Keratinocyte (primary cell): ENCODE measurements around the gene LYPD6B. TPM values are rescaled to one million over a fixed set of nuclear protein-coding genes. Genes with fewer than 3 reads are reported as not detected.

Experiments used
- DNase-seq: peaks from one replicate; pipeline ENCODE4 v3.0.0-alpha.2; 2011; ENCODE audit warnings: low read depth, missing footprints, low spot score
- FAIRE-seq: peaks from 2 replicates; lab custom pipeline; 2011; peaks lifted over from hg19 to GRCh38; lab: Jason Lieb, UNC
- H2AFZ ChIP-seq: 2 replicates; pipeline ENCODE4 v1.6.0; 2012; ENCODE audit warnings: low read length, control low read depth, inconsistent platforms; ENCODE audit not compliant: control insufficient read depth
- H3K27ac ChIP-seq: 2 replicates; pipeline ENCODE4 v1.5.1; 2011; ENCODE audit warnings: low read length; ENCODE audit not compliant: control insufficient read depth, insufficient read depth
- H3K27me3 ChIP-seq: 3 replicates; pipeline ENCODE4 v1.6.0; 2011; ENCODE audit warnings: low read length; ENCODE audit not compliant: control insufficient read depth, insufficient read depth; ENCODE audit errors: extremely low read depth
- H3K36me3 ChIP-seq, 2 experiments: 2 replicates in 1 of 2; 3 replicates in 1 of 2; pipeline ENCODE4 v1.5.1; 2011; ENCODE audit warnings: low read length in 2 of 2, mild to moderate bottlenecking in 1 of 2; ENCODE audit not compliant: control insufficient read depth in 2 of 2, insufficient read depth in 2 of 2; ENCODE audit errors: extremely low read depth in 1 of 2
- H3K4me1 ChIP-seq: 3 replicates; pipeline ENCODE4 v1.5.1; 2011; ENCODE audit warnings: low read length; ENCODE audit not compliant: control insufficient read depth, insufficient read depth; ENCODE audit errors: extremely low read depth
- H3K4me2 ChIP-seq: 3 replicates; pipeline ENCODE4 v1.6.0; 2011; ENCODE audit warnings: low read depth, low read length; ENCODE audit not compliant: control insufficient read depth, insufficient read depth; ENCODE audit errors: extremely low read depth
- H3K4me3 ChIP-seq, 3 experiments: fragments of 200-600 bp in 1 of 3; sonication (generic) in 1 of 3; 2 replicates in 2 of 3; 3 replicates in 1 of 3; pipeline ENCODE4 v1.5.1; 2011 to 2016; ENCODE audit warnings: low read length in 3 of 3, mild to moderate bottlenecking in 3 of 3, control low read depth in 2 of 3, inconsistent platforms in 1 of 3, low read depth in 1 of 3, mixed read lengths in 1 of 3, mixed run types in 1 of 3, moderate library complexity in 1 of 3; ENCODE audit not compliant: control insufficient read depth in 2 of 3, insufficient read depth in 2 of 3; ENCODE audit errors: extremely low read depth in 1 of 3
- H3K79me2 ChIP-seq: 2 replicates; pipeline ENCODE4 v1.6.0; 2012; ENCODE audit warnings: low read length; ENCODE audit not compliant: control insufficient read depth, insufficient read depth
- H3K9ac ChIP-seq: 3 replicates; pipeline ENCODE4 v1.6.0; 2011; ENCODE audit warnings: low read length; ENCODE audit not compliant: control insufficient read depth, insufficient read depth; ENCODE audit errors: extremely low read depth
- H3K9me1 ChIP-seq: 3 replicates; pipeline ENCODE4 v1.6.0; 2011; ENCODE audit warnings: low read length; ENCODE audit not compliant: control insufficient read depth, insufficient read depth; ENCODE audit errors: extremely low read depth
- H3K9me3 ChIP-seq: 2 replicates; pipeline ENCODE4 v1.5.1; 2012; ENCODE audit warnings: low read depth, low read length; ENCODE audit not compliant: control insufficient read depth
- H4K20me1 ChIP-seq: 3 replicates; pipeline ENCODE4 v1.6.0; 2011; ENCODE audit warnings: low read length; ENCODE audit not compliant: control insufficient read depth, insufficient read depth; ENCODE audit errors: extremely low read depth
- EZH2 ChIP-seq: IDR thresholded peaks from one replicate; pipeline ENCODE4 v1.6.1; 2012; ENCODE audit warnings: inconsistent platforms, mild to moderate bottlenecking, low read length, moderate library complexity
- dilution Hi-C: fragments of 300-500 bp; cut with MboI; formaldehyde crosslinking; loops from one replicate; pipeline ENCODE4 v1.7.0; 2020; ENCODE audit warnings: low sequenced_read_pairs; ENCODE audit not compliant: extremely low pct_ligation_motif_present
- polyA plus RNA-seq, 5 experiments: library from polyadenylated mRNA; depleted of rRNA in 3 of 5; stranded (reverse) in 3 of 5; stranded (forward) in 1 of 5; unstranded in 1 of 5; fragments of >200 nt; gene quantifications; 1 replicate in 1 of 5; 2 replicates in 3 of 5; 3 replicates in 1 of 5; pipeline versions ENCODE4 v1.2.1 to v1.2.3, GENCODE V29; 2011 to 2012; ENCODE audit warnings: missing spikeins in 2 of 5, low read depth in 1 of 5, low replicate concordance in 1 of 5
- TF ChIP-seq, protein P1 (sequence below), 3 experiments: IDR thresholded peaks in 1 of 3; conservative IDR thresholded peaks in 1 of 3; optimal IDR thresholded peaks in 1 of 3; 2 replicates in 2 of 3; 3 replicates in 1 of 3; pipeline versions ENCODE3 to v1.5.1; 2011; ENCODE audit warnings: low read length in 3 of 3, mild to moderate bottlenecking in 3 of 3, moderate library complexity in 2 of 3, control low read depth in 1 of 3, inconsistent platforms in 1 of 3; ENCODE audit not compliant: insufficient read depth in 2 of 3; ENCODE audit errors: extremely low read depth in 1 of 3

The LYPD6B gene
- polyA plus RNA-seq, 1 donor (not counting 4 experiments of a cell fraction or from before 2014, with no cell fraction given) = 24.7 TPM

DNA sequence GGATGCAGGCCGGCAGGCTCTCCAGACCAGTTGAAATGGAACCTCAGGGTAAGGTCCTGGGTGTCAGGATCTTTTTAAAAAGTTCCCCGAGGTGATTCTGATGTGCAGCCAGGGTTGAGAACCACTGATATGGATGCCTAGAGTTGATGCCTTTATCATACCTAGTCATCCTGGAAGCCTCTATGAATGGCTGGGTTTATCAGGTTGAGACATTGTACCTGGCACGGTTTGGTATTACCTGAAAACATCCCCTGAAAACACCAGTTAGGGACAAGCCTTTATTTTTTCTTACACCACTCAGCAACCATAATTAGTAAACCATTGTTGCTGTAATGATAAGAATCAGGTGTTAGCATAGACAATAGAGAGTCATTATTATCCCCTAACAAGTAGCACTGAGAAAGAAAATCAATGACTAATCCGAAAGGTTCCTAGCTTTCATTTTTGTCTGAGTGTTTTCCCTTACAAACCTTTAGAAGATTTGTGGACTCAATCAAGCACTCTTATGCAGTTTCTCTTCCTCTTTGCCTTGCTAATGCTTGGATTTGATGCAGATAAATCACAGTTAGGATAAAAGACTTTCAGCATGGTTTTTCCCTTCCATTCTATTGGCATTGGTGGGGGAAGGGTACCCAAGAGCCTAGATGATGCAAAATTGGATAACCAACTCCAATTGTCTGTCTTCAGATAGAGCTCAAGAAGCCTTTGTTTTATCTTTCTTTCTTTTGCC is 175.4 kb downstream of the LYPD6B start:
- FAIRE-seq = no peak
- TF ChIP-seq, protein P1, sequence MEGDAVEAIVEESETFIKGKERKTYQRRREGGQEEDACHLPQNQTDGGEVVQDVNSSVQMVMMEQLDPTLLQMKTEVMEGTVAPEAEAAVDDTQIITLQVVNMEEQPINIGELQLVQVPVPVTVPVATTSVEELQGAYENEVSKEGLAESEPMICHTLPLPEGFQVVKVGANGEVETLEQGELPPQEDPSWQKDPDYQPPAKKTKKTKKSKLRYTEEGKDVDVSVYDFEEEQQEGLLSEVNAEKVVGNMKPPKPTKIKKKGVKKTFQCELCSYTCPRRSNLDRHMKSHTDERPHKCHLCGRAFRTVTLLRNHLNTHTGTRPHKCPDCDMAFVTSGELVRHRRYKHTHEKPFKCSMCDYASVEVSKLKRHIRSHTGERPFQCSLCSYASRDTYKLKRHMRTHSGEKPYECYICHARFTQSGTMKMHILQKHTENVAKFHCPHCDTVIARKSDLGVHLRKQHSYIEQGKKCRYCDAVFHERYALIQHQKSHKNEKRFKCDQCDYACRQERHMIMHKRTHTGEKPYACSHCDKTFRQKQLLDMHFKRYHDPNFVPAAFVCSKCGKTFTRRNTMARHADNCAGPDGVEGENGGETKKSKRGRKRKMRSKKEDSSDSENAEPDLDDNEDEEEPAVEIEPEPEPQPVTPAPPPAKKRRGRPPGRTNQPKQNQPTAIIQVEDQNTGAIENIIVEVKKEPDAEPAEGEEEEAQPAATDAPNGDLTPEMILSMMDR (optimal IDR thresholded peaks at IDR 0.05 in 1 of 3, IDR thresholded peaks at IDR 0.05 in 1 of 3, conservative IDR thresholded peaks at IDR 0.05 in 1 of 3; ENCODE audit: extremely low read depth in 1 of 3, insufficient read depth in 2 of 3, low read length in 3 of 3) = no peak
- TF ChIP-seq EZH2 = no peak
- dilution Hi-C loops = no loop called here

DNA sequence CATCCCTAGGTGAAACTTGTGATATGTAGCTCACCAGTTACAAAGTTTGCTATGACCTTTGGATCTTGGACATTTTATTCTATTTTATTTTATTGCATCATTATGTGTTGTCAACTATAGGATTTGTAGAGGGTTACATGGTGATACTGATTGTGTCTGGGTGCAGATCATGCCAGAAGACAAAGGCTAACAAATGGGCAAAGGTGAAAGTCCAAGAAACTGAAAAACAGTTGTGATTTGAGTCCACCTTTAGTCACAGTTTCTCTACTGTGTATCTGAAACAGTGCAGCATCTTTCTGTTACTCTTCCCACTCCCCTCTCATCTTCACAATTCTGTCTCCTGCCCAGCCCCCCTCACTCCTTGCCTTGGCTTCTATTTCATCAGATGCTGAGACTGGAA is 180.0 kb downstream of the LYPD6B start:
- no peak overlapping the region for H2AFZ ChIP-seq
- no peaks in the 10 kb centered on the region for H4K20me1 ChIP-seq
- no peaks in the 10 kb centered on the region for H3K9me1 ChIP-seq
- no peaks in the 10 kb centered on the region for H3K4me1 ChIP-seq
- dilution Hi-C loops = no loop called here
- no peak overlapping the region for H3K27ac ChIP-seq
- no peak overlapping the region for H3K4me2 ChIP-seq
- TF ChIP-seq, protein P1 (optimal IDR thresholded peaks at IDR 0.05 in 1 of 3, IDR thresholded peaks at IDR 0.05 in 1 of 3, conservative IDR thresholded peaks at IDR 0.05 in 1 of 3; ENCODE audit: extremely low read depth in 1 of 3, insufficient read depth in 2 of 3, low read length in 3 of 3) = no peak
- no peak for TF ChIP-seq EZH2
- H3K9me3 ChIP-seq = no peaks in the 10 kb centered on the region
- no peak overlapping the region for H3K4me3 ChIP-seq
- no peaks in the 10 kb centered on the region for H3K27me3 ChIP-seq
- no peaks in the 10 kb centered on the region for H3K79me2 ChIP-seq
- H3K9ac ChIP-seq = no peak overlapping the region
- FAIRE-seq (no peak), DNase-seq (no peak)
- no peaks in the 10 kb centered on the region for H3K36me3 ChIP-seq

More for the DNA sequence above, 175.4 kb downstream of the LYPD6B start:
- Histone ChIP-seq H3K4me1 (no peaks in the 10 kb centered on the region), H3K36me3 (no peaks in the 10 kb centered on the region), H3K27ac (no peak overlapping the region), H3K79me2 (no peaks in the 10 kb centered on the region), H4K20me1 (no peaks in the 10 kb centered on the region), H3K4me3 (no peak overlapping the region), H3K9me3 (no peaks in the 10 kb centered on the region), H3K27me3 (no peaks in the 10 kb centered on the region), H3K4me2 (no peak overlapping the region), H3K9ac (no peak overlapping the region), H3K9me1 (no peaks in the 10 kb centered on the region), H2AFZ (no peak overlapping the region)
- no peak for DNase-seq
